IPS-18a (cell line): ENCODE data around the gene SET.

Experiments used
- H3K27ac ChIP-seq: one replicate; pipeline ENCODE4 v1.5.1; 2013; ENCODE audit warnings: low read length
- H3K27me3 ChIP-seq: one replicate; pipeline ENCODE4 v1.6.1; 2013; ENCODE audit warnings: mild to moderate bottlenecking, low read length; ENCODE audit not compliant: control insufficient read depth, insufficient read depth
- H3K36me3 ChIP-seq: one replicate; pipeline ENCODE4 v1.6.1; 2013; ENCODE audit warnings: low read depth, low read length; ENCODE audit not compliant: control insufficient read depth
- H3K4me1 ChIP-seq: one replicate; pipeline ENCODE4 v1.6.1; 2013; ENCODE audit warnings: low read depth, low read length; ENCODE audit not compliant: control insufficient read depth
- H3K4me3 ChIP-seq: one replicate; pipeline ENCODE4 v1.5.1; 2013; ENCODE audit warnings: low read length
- H3K9ac ChIP-seq: one replicate; pipeline ENCODE4 v1.6.1; 2013; ENCODE audit warnings: mild to moderate bottlenecking, low read length, moderate library complexity
- H3K9me3 ChIP-seq: one replicate; pipeline ENCODE4 v1.6.1; 2013; ENCODE audit warnings: low read depth, low read length; ENCODE audit not compliant: control insufficient read depth

The SET gene

GRCh38 chr9:128704356-128704670 lies 15.3 kb downstream of the SET start:
- Histone ChIP-seq H3K27ac (no peak overlapping the region), H3K27me3 (no peaks in the 10 kb centered on the region), H3K9me3 (no peaks in the 10 kb centered on the region), H3K36me3 (peaks cover 5% of the 10 kb centered on the region), H3K4me3 (no peak overlapping the region), H3K4me1 (no peaks in the 10 kb centered on the region), H3K9ac (no peak overlapping the region)

- peaks cover 5% of the 10 kb centered on the region for H3K36me3 ChIP-seq
- no peaks in the 10 kb centered on the region for H3K9me3 ChIP-seq
- no peak overlapping the region for H3K4me3 ChIP-seq
- H3K27me3 ChIP-seq = no peaks in the 10 kb centered on the region
- H3K9ac ChIP-seq = no peak overlapping the region
- no peaks in the 10 kb centered on the region for H3K4me1 ChIP-seq
- no peak overlapping the region for H3K27ac ChIP-seq
These were observed 16.3 kb downstream of the SET start for GRCh38 chr9:128705051-128705965.

- Histone ChIP-seq H3K4me3 (no peak overlapping the region), H3K9ac (no peak overlapping the region), H3K36me3 (peaks cover 5% of the 10 kb centered on the region), H3K4me1 (no peaks in the 10 kb centered on the region), H3K27me3 (no peaks in the 10 kb centered on the region), H3K27ac (no peak overlapping the region), H3K9me3 (no peaks in the 10 kb centered on the region)
These were observed 17.0 kb downstream of the SET start for GRCh38 chr9:128706045-128706444.

- no peak overlapping the region for H3K4me3 ChIP-seq
- no peak overlapping the region for H3K9ac ChIP-seq
- no peaks in the 10 kb centered on the region for H3K9me3 ChIP-seq
- no peak overlapping the region for H3K27ac ChIP-seq
- peaks cover 5% of the 10 kb centered on the region for H3K36me3 ChIP-seq
- no peaks in the 10 kb centered on the region for H3K4me1 ChIP-seq
- no peaks in the 10 kb centered on the region for H3K27me3 ChIP-seq
These were observed 17.8 kb downstream of the SET start for GRCh38 chr9:128706671-128707381.

GRCh38 chr9:128707446-128707845 lies 18.4 kb downstream of the SET start:
- no peaks in the 10 kb centered on the region for H3K9me3 ChIP-seq
- H3K36me3 ChIP-seq = peaks cover 5% of the 10 kb centered on the region
- no peaks in the 10 kb centered on the region for H3K4me1 ChIP-seq
- H3K27ac ChIP-seq = no peak overlapping the region
- no peaks in the 10 kb centered on the region for H3K27me3 ChIP-seq
- H3K4me3 ChIP-seq = no peak overlapping the region
- no peak overlapping the region for H3K9ac ChIP-seq

GRCh38 chr9:128712451-128713410 lies 23.7 kb downstream of the SET start:
- no peak overlapping the region for H3K27ac ChIP-seq
- H3K9ac ChIP-seq = no peak overlapping the region
- H3K36me3 ChIP-seq = no peaks in the 10 kb centered on the region
- H3K9me3 ChIP-seq = no peaks in the 10 kb centered on the region
- no peaks in the 10 kb centered on the region for H3K27me3 ChIP-seq
- no peak overlapping the region for H3K4me3 ChIP-seq
- no peaks in the 10 kb centered on the region for H3K4me1 ChIP-seq

GRCh38 chr9:128713411-128713780 lies 24.4 kb downstream of the SET start:
- no peak overlapping the region for H3K27ac ChIP-seq
- no peaks in the 10 kb centered on the region for H3K27me3 ChIP-seq
- no peaks in the 10 kb centered on the region for H3K4me1 ChIP-seq
- H3K9me3 ChIP-seq = no peaks in the 10 kb centered on the region
- no peaks in the 10 kb centered on the region for H3K36me3 ChIP-seq
- H3K9ac ChIP-seq = no peak overlapping the region
- H3K4me3 ChIP-seq = no peak overlapping the region

GRCh38 chr9:128713941-128714573 lies 25.0 kb downstream of the SET start:
- no peak overlapping the region for H3K9ac ChIP-seq
- no peaks in the 10 kb centered on the region for H3K9me3 ChIP-seq
- no peak overlapping the region for H3K4me3 ChIP-seq
- no peaks in the 10 kb centered on the region for H3K36me3 ChIP-seq
- H3K4me1 ChIP-seq = no peaks in the 10 kb centered on the region
- H3K27me3 ChIP-seq = no peaks in the 10 kb centered on the region
- no peak overlapping the region for H3K27ac ChIP-seq

- H3K4me3 ChIP-seq = no peak overlapping the region
- no peaks in the 10 kb centered on the region for H3K27me3 ChIP-seq
- no peak overlapping the region for H3K9ac ChIP-seq
- no peaks in the 10 kb centered on the region for H3K9me3 ChIP-seq
- no peaks in the 10 kb centered on the region for H3K36me3 ChIP-seq
- H3K4me1 ChIP-seq = no peaks in the 10 kb centered on the region
- H3K27ac ChIP-seq = no peak overlapping the region
These were observed 25.8 kb downstream of the SET start for GRCh38 chr9:128714586-128715435.

- peaks cover under 1% of the 10 kb centered on the region for H3K36me3 ChIP-seq
- no peaks in the 10 kb centered on the region for H3K27me3 ChIP-seq
- no peak overlapping the region for H3K4me3 ChIP-seq
- no peak overlapping the region for H3K27ac ChIP-seq
- H3K4me1 ChIP-seq = no peaks in the 10 kb centered on the region
- H3K9ac ChIP-seq = no peak overlapping the region
- no peaks in the 10 kb centered on the region for H3K9me3 ChIP-seq
These were observed 26.4 kb downstream of the SET start for GRCh38 chr9:128715436-128715750.
